ENCODE measurements around the gene TPPP2.
"Not testable (repeated sequence)": the region's sequence is repeated elsewhere in the genome, so short reads cannot be mapped to it uniquely, and the experiment has no call there.

The TPPP2 gene

GRCh38 chr14:21029917-21030316, at the start of gene TPPP2:
TSS of gene TPPP2 (plus strand) at chr14:21030217. CDS start at chr14:21030582, 365 bp downstream.
- no peak for DNase-seq (ENCODE audit: low read depth in 2 of 2)

DNA sequence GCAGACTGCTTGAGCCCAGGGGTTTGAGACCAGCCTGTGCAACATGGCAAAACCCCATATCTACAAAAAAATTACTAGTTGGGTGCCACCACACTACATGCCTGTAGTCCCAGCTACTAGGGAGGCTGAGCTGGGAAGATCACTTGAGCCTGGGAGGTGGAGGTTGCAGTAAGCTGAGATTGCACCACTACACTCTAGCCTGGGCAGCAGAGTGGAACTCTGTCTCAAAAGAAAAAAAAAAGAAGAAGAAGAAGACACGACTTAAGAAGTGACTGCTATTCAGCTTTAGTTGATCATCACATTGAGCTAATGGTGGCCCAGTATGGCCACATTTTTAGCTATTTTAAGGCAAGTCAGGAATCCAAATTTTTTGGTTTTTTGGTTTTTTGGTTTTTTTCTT, 49.1 kb upstream of the TPPP2 start:
- DNase-seq (ENCODE audit: low read depth in 2 of 2), result no peak

DNA sequence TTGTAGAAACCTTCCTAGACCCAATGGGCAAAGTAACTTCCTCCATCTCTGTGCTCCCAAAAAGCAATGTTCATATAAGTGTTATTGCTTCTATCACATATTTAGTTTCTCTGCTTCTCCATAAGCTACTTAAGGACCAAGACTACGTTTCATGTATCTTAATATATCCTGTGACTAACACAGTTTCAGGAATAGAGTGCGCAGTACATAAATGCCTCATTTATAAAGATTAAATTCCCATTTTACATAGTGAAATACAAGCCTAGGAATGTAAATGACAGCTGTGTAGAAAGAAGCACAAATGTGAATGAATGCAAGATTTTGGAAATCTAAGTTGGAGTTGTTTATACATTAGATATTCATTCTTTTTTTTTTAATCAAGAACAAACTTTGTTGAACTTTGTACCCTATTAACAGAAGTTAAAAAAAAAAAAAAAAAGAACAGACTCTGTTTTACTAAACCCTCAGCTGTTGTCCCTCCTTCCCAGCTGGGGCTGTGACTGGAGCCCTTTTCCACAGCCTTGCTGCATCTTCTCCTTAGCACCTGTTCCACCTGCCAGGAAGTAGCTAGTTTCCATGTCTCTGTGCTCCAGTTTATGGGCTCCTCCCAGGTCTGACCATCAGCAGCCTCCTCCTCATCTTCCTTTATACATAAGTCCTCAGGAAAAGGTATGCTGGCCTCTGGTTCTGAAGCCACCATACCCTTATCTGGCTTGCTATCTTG, 47.2 kb upstream of the TPPP2 start:
- no peak for DNase-seq (ENCODE audit: low read depth in 2 of 2)

- DNase-seq (ENCODE audit: low read depth in 2 of 2), result not testable (repeated sequence)
Measured at GRCh38 chr14:20985650-20986049, 44.4 kb upstream of the TPPP2 start.

DNA sequence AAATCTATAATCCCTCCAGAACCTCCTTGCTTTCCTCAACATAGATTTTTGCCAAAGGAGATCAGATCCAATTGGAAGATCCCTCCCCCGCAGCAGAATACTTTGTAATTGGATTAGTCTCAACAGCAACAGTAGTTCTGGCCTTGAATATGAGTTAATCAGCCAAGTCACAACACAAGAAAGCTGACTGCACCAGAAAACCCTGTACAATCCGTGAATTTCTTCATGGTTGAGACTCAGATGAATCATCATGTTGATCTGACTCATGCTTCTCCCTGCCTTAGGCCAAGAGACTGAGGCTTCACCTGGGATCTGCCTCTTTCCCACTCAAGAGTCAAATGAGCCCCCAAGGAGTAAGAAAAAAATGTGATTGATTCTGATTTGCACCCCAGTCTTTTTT, 43.2 kb upstream of the TPPP2 start:
- DNase-seq (ENCODE audit: low read depth in 2 of 2), result no peak

DNA sequence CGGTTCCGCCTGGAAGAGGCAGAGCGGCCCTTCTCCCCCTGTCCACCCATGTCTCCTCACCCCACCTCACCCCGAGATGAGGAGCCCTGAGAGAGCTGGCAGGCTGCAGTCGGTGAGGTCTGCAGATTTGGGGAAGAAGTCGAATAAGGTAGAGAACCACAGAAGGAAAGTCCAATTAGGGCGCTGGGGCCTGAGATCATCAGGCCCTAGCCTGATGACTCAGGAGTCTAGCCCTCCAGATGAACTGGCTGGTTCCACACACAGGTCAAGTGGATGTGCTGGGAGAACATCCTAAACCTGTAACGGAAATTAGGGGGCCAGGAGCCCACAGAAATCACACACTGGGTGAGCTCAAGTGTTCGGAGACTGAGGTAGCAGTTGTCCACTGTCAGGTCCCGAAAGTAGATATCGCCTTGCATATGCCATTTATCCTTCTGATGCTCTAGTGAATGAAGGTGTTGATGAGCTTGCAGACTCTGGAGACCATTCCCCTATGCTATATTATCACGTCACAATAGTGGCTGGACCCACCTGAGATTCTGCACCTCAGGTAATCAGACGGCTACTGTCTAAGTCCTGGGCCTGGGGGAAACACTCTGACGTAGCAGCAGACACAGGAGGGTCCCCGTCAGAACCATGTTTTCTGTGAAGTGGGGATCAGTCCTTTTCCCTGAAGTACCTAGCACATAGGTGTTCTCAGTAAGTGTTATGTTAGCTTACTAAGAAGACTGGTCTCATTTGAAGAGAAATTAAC, 41.1 kb upstream of the TPPP2 start:
- DNase-seq (ENCODE audit: low read depth in 2 of 2), result no peak

DNA sequence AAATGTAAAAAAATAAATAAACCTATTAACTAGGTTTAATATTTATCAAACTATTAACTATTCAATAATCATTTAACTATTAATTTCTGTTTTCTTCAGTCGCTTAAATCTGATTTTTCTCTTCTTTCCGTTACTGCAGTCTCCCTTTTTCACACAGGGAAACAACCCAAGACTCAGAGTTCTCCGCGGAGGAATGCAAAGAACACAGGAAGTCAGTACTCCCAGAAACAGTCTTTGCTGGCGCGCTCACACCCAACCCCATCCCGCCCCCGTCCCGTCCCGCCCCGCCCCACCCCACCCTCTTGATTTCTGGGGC, 40.6 kb upstream of the TPPP2 start:
- no peak for DNase-seq (ENCODE audit: low read depth in 2 of 2)

GRCh38 chr14:20989787-20990600, 40.0 kb upstream of the TPPP2 start, which contains the start of gene METTL17:
TSS of gene METTL17 (plus strand) at chr14:20989980. CDS start at chr14:20990003, 23 bp downstream.
- DNase-seq (ENCODE audit: low read depth in 2 of 2), result peak; percentile 73 to 84

DNA sequence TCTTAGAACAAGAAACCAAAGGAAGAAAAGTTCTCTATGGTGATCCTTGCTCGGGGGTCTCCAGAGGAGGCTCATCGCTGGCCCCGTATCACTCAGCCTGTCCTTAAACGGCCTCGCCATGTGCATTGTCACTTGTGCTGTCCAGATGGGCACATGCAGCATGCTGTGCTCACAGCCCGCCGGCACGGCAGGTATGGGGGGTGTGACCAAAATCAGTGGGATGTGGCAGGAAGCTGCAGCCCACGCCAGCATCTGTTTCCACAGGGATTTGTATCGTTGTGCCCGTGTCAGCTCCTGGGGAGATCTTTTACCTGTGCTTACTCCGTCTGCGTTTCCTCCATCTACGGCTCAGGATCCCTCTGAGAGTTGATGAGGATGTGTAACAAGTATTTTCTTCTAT, 33.5 kb upstream of the TPPP2 start:
- no peak for DNase-seq (ENCODE audit: low read depth in 2 of 2)

DNA sequence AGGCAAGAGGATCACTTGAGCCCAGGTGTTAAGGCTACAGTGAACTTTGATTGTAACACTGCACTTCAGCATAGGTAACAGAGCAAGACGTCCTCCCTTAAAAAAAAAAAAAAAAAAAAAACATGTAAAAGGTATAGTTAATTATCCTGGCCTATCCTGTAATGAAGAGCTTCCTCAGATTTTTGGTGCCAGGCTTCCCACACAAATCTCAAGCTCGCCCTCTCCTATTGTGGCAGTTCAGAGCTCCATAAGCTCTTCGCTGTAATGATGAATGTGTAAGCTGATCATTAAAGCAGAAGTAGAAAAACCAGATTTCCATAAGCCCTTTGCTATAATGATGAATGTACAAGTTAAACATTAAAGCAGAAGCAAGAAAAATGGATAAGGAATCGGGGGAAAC, 32.9 kb upstream of the TPPP2 start:
- DNase-seq (ENCODE audit: low read depth in 2 of 2), result no peak

GRCh38 chr14:20997564-20997963, 32.5 kb upstream of the TPPP2 start:
- no peak for DNase-seq (ENCODE audit: low read depth in 2 of 2)

DNA sequence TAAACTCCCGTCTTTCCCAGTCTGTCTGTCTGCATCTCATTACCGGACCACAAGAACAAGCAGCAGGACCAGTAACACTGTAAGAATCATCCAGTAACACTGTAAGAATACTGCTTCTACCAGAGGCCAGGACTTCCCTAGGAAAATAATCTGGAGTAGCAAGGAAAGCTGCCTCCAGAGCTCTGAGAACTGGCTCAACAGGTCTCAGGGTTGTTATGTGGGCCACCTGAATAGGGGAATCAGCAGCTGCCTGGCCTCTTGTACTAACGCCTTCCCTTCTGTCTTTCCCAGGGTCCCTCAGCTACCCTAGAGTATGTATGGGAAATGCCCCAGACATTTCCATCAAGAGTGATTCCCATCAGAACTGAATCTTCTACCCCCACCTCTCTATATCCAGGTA, 31.9 kb upstream of the TPPP2 start:
- no peak for DNase-seq (ENCODE audit: low read depth in 2 of 2)

GRCh38 chr14:20998674-20999366, 31.2 kb upstream of the TPPP2 start, which contains the start of gene SLC39A2:
TSS of gene SLC39A2 (plus strand) at chr14:20999293. CDS start at chr14:20999447, 154 bp downstream.
- no peak for DNase-seq (ENCODE audit: low read depth in 2 of 2)

DNA sequence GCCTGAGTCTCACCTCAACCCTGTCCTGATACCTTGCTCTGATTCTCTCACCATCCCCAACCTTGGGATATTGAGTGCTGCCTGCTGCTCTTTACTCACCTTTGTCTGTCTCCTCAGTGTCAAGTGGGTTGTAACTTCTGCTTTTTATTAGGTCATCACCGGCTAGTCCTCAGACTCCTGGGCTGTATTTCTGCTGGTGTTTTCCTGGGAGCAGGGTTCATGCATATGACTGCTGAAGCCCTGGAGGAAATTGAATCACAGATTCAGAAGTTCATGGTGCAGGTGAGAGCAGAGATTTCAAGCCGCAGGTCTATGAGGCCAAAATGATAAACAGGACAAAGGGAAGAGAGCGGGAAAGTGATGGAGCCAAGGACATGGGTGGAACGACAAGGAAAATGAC, 30.4 kb upstream of the TPPP2 start:
- DNase-seq (ENCODE audit: low read depth in 2 of 2), result no peak

- DNase-seq (ENCODE audit: low read depth in 2 of 2), result no peak
Measured at GRCh38 chr14:21001218-21001617, 28.8 kb upstream of the TPPP2 start.

GRCh38 chr14:21003788-21004346, 26.1 kb upstream of the TPPP2 start:
- no peak for DNase-seq (ENCODE audit: low read depth in 2 of 2)

GRCh38 chr14:21009721-21010120, 20.3 kb upstream of the TPPP2 start:
- not testable (repeated sequence) for DNase-seq (ENCODE audit: low read depth in 2 of 2)

DNA sequence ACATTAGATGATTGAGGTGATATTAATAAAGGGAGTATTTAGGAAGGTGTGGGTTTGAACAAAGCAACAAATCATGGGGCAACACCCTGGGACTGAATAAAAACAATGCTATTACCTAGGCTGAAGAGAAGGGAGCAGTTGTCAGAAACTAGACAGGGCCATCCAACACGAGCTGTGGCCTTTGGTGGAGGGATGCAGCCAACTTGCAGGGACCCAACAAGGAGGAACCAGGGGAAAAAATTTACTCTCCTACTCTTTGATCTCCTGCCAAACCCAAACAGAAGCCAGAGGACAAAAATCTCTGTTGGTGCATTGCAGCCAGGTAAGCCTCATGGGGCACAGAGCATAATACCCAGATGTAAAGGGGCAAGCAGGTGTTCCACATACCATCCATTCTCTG, 18.9 kb upstream of the TPPP2 start:
- no peak for DNase-seq (ENCODE audit: low read depth in 2 of 2)

DNA sequence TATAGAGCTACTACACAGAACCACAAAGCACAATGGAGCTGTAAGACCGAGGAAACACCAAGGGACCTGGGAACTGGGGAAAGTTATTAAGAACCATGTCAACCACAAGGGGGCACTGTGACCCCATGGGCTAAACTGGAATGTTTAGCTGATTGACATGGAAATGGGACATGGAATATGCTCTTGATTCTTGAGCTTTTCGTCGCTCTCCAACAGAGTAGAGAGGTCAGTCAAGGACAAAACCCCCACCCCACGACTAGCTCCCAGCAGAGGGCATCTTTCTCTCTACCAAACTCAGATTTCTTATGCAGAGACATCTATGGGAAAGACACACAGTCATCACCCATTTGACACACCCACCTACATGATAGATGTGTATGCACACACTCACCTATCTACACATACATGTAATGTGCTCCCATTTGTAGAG, 15.2 kb upstream of the TPPP2 start:
- peak; percentile 69 to 76 for DNase-seq (ENCODE audit: low read depth in 2 of 2)

- DNase-seq (ENCODE audit: low read depth in 2 of 2), result no peak
Measured at GRCh38 chr14:21015312-21015711, 14.7 kb upstream of the TPPP2 start.

GRCh38 chr14:21016413-21017190, 13.4 kb upstream of the TPPP2 start:
- no peak for DNase-seq (ENCODE audit: low read depth in 2 of 2)

All from stimulated activated CD4-positive, alpha-beta T cell treated with anti-CD3 and anti-CD28 coated beads, Interleukin-4, amount 100 ng/mL, for 48 hours (primary cell).